22Rv1 (cell line): ENCODE measurements around the gene OBP2A.
"Not testable (repeated sequence)": the region's sequence is repeated elsewhere in the genome, so short reads cannot be mapped to it uniquely, and the experiment has no call there.

Experiments
- CTCF ChIP-seq: fragments of 450-650 bp; IDR thresholded peaks from 2 replicates; pipeline ENCODE4 v1.5.1; 2017; ENCODE audit warnings: mild to moderate bottlenecking
- ZFX ChIP-seq: fragments of 450-650 bp; IDR thresholded peaks from 2 replicates; pipeline ENCODE4 v1.6.1; 2017; ENCODE audit warnings: antibody characterized with exemption, borderline replicate concordance

GRCh38 chr9:135534192-135534711 is 11.7 kb upstream of the OBP2A start:
- not testable (repeated sequence) for TF ChIP-seq CTCF, ZFX
